ACC112 (cell line): Measurements from ENCODE around the gene ERGIC3.

Experiments
- H2AFZ ChIP-seq: fragments of 200-600 bp; sonication (generic); one replicate; pipeline ENCODE4 v1.6.0; 2017; ENCODE audit warnings: antibody characterized with exemption, low read length; ENCODE audit not compliant: unreplicated experiment
- H3K27ac ChIP-seq: fragments of 200-600 bp; sonication (generic); 2 replicates; pipeline ENCODE4 v1.5.1; 2014; ENCODE audit warnings: low read depth, mild to moderate bottlenecking, antibody characterized with exemption, low read length, moderate library complexity
- H3K27me3 ChIP-seq: fragments of 200-600 bp; sonication (generic); 2 replicates; pipeline ENCODE4 v1.6.1; 2014; ENCODE audit warnings: mild to moderate bottlenecking, antibody characterized with exemption, low read length, moderate library complexity, mixed read lengths; ENCODE audit not compliant: insufficient read depth
- H3K36me3 ChIP-seq: fragments of 200-600 bp; sonication (generic); 2 replicates; pipeline ENCODE4 v1.6.1; 2016; ENCODE audit warnings: mild to moderate bottlenecking, antibody characterized with exemption, low read length, moderate library complexity, mixed read lengths; ENCODE audit not compliant: insufficient read depth
- H3K4me1 ChIP-seq: fragments of 200-600 bp; sonication (generic); one replicate; pipeline ENCODE4 v1.6.1; 2016; ENCODE audit warnings: low read length, mixed read lengths; ENCODE audit not compliant: insufficient read depth, unreplicated experiment, control insufficient read depth
- H3K4me3 ChIP-seq: fragments of 200-600 bp; sonication (generic); 2 replicates; pipeline ENCODE4 v1.5.1; 2014; ENCODE audit warnings: mild to moderate bottlenecking, low read depth, low read length
- H3K79me2 ChIP-seq: fragments of 200-600 bp; sonication (generic); one replicate; pipeline ENCODE4 v1.6.0; 2016; ENCODE audit warnings: low read length; ENCODE audit not compliant: control insufficient read depth, unreplicated experiment, insufficient read depth

The ERGIC3 gene

GRCh38 chr20:35560541-35560940 is 18.7 kb downstream of the ERGIC3 start:
- Histone ChIP-seq H2AFZ (no peak overlapping the region), H3K79me2 (no peaks in the 10 kb centered on the region), H3K27ac (no peak overlapping the region), H3K27me3 (no peaks in the 10 kb centered on the region), H3K36me3 (peaks cover 10% of the 10 kb centered on the region; the same call in 1 of the 2 replicates), H3K4me1 (no peaks in the 10 kb centered on the region), H3K4me3 (no peak overlapping the region)

GRCh38 chr20:35561268-35561667 is 19.4 kb downstream of the ERGIC3 start:
- Histone ChIP-seq H3K27me3 (no peaks in the 10 kb centered on the region), H3K4me3 (no peak overlapping the region), H3K36me3 (peaks cover 10% of the 10 kb centered on the region; the same call in 1 of the 2 replicates), H3K4me1 (no peaks in the 10 kb centered on the region), H3K27ac (no peak overlapping the region), H2AFZ (no peak overlapping the region), H3K79me2 (no peaks in the 10 kb centered on the region)

GRCh38 chr20:35561671-35562070 is 19.8 kb downstream of the ERGIC3 start:
- Histone ChIP-seq H2AFZ (no peak overlapping the region), H3K4me3 (no peak overlapping the region), H3K36me3 (peaks cover 10% of the 10 kb centered on the region; the same call in 1 of the 2 replicates), H3K79me2 (no peaks in the 10 kb centered on the region), H3K27me3 (no peaks in the 10 kb centered on the region), H3K27ac (no peak overlapping the region), H3K4me1 (no peaks in the 10 kb centered on the region)

- no peaks in the 10 kb centered on the region for H3K79me2 ChIP-seq
- H3K36me3 ChIP-seq, result peaks cover 7% of the 10 kb centered on the region; the same call in 1 of the 2 replicates
- no peak overlapping the region for H3K4me3 ChIP-seq
- no peak overlapping the region for H3K27ac ChIP-seq
- no peak overlapping the region for H2AFZ ChIP-seq
- H3K27me3 ChIP-seq, result no peaks in the 10 kb centered on the region
- no peaks in the 10 kb centered on the region for H3K4me1 ChIP-seq
These were observed 20.7 kb downstream of the ERGIC3 start for GRCh38 chr20:35562541-35563110.

- H3K27ac ChIP-seq, result no peak overlapping the region
- no peaks in the 10 kb centered on the region for H3K4me1 ChIP-seq
- no peaks in the 10 kb centered on the region for H3K79me2 ChIP-seq
- no peaks in the 10 kb centered on the region for H3K36me3 ChIP-seq
- H3K4me3 ChIP-seq, result no peak overlapping the region
- no peaks in the 10 kb centered on the region for H3K27me3 ChIP-seq
- H2AFZ ChIP-seq, result no peak overlapping the region
These were observed 22.0 kb downstream of the ERGIC3 start for GRCh38 chr20:35563834-35564233.

DNA sequence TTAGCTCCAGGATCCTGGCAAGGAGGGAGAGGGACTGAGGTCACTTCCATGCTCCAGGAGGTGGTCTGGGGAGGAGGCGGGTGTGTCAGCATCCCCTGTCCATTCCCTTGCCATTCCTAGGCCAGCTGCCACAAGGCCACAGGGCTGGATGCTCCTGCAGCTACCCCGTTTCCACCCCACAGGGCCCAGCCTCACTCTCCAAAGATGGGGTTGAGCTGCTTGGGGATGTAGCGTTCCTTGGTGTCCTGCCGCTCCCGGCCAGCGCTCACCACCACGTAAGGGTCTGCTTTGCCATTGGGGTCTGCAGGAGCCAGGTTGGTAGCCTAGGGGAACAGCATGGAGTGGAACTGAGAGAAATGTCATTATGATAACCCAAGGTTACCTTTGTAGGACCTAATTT is 23.0 kb downstream of the ERGIC3 start:
- Histone ChIP-seq H3K4me1 (no peaks in the 10 kb centered on the region), H3K4me3 (no peak overlapping the region), H3K27ac (no peak overlapping the region), H3K36me3 (no peaks in the 10 kb centered on the region), H3K79me2 (no peaks in the 10 kb centered on the region), H2AFZ (no peak overlapping the region), H3K27me3 (no peaks in the 10 kb centered on the region)

GRCh38 chr20:35568645-35569044 is 26.8 kb downstream of the ERGIC3 start:
- Histone ChIP-seq H3K79me2 (no peaks in the 10 kb centered on the region), H3K27me3 (no peaks in the 10 kb centered on the region), H3K27ac (no peak overlapping the region), H3K4me1 (no peaks in the 10 kb centered on the region), H3K36me3 (peaks cover 6% of the 10 kb centered on the region), H3K4me3 (no peak overlapping the region), H2AFZ (no peak overlapping the region)

GRCh38 chr20:35571555-35571954 is 29.7 kb downstream of the ERGIC3 start:
- H3K79me2 ChIP-seq, result no peaks in the 10 kb centered on the region
- no peak overlapping the region for H2AFZ ChIP-seq
- H3K4me3 ChIP-seq, result no peak overlapping the region
- no peaks in the 10 kb centered on the region for H3K4me1 ChIP-seq
- no peak overlapping the region for H3K27ac ChIP-seq
- peaks cover 27% of the 10 kb centered on the region for H3K36me3 ChIP-seq
- H3K27me3 ChIP-seq, result no peaks in the 10 kb centered on the region

DNA sequence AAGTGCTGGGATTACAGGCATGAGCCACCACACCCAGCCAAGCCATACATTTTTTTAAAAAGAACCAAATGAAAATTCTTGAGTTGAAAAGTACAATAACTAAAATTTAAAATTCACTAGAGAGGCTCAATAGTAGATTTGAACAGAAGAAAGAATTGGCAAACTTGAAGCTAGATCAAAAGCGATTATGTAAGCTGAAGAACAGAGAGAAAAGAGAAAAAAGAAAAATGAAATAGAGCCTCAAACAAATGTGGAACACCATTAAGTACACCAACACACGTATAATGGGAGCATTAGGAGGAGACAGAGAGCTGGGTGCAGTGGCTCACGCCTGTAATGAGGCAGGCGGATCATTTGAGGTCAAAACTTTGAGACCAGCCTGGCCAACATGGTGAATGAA is 31.0 kb downstream of the ERGIC3 start:
- no peaks in the 10 kb centered on the region for H3K27me3 ChIP-seq
- no peak overlapping the region for H3K27ac ChIP-seq
- H3K36me3 ChIP-seq, result peaks cover 31% of the 10 kb centered on the region
- H3K4me3 ChIP-seq, result no peak overlapping the region
- H3K79me2 ChIP-seq, result no peaks in the 10 kb centered on the region
- H3K4me1 ChIP-seq, result no peaks in the 10 kb centered on the region
- H2AFZ ChIP-seq, result no peak overlapping the region

GRCh38 chr20:35575958-35576357 is 34.1 kb downstream of the ERGIC3 start:
- Histone ChIP-seq H3K27ac (no peak overlapping the region), H3K36me3 (peaks cover 31% of the 10 kb centered on the region), H3K79me2 (no peaks in the 10 kb centered on the region), H3K4me1 (no peaks in the 10 kb centered on the region), H3K27me3 (no peaks in the 10 kb centered on the region), H3K4me3 (no peak overlapping the region), H2AFZ (no peak overlapping the region)

- no peak overlapping the region for H3K27ac ChIP-seq
- no peak overlapping the region for H2AFZ ChIP-seq
- peaks cover 37% of the 10 kb centered on the region for H3K36me3 ChIP-seq
- no peaks in the 10 kb centered on the region for H3K79me2 ChIP-seq
- H3K27me3 ChIP-seq, result no peaks in the 10 kb centered on the region
- no peak overlapping the region for H3K4me3 ChIP-seq
- no peaks in the 10 kb centered on the region for H3K4me1 ChIP-seq
These were observed 34.9 kb downstream of the ERGIC3 start for GRCh38 chr20:35576816-35577215.
